Lung (tissue), 16 donors: Measurements from ENCODE around the gene PLEKHO2. TPM values are rescaled to one million over a fixed set of nuclear protein-coding genes. Genes with fewer than 3 reads are reported as not detected.
"Not testable (repeated sequence)": the region's sequence is repeated elsewhere in the genome, so short reads cannot be mapped to it uniquely, and the experiment has no call there.

ENCODE experiments used
- ATAC-seq: fragments of 200-7000 bp; cut with Tn5 transposase; one replicate; pipeline ENCODE4 v1.9.1; 2020; ENCODE audit warnings: moderate number of reproducible peaks; ENCODE audit not compliant: insufficient read depth, low FRiP score
- DNase-seq, 3 donors: peaks; one replicate each; pipeline ENCODE4 v3.0.0-alpha.2; 2013 to 2017
- H3K27ac ChIP-seq, 2 donors: one replicate each; pipeline ENCODE4 v1.5.1; 2013; ENCODE audit warnings: mild to moderate bottlenecking in 2 of 2, moderate library complexity in 2 of 2, control low read depth in 1 of 2, inconsistent platforms in 1 of 2, low read depth in 1 of 2, low read length in 1 of 2
- H3K27me3 ChIP-seq, 3 donors: one replicate each; pipeline ENCODE4 v1.5.1; 2013; ENCODE audit warnings: low read length in 2 of 3; ENCODE audit not compliant: control insufficient read depth in 3 of 3, insufficient read depth in 3 of 3
- H3K36me3 ChIP-seq, 4 donors: one replicate each; pipeline ENCODE4 v1.5.1; 2013; ENCODE audit warnings: low read length in 4 of 4, mild to moderate bottlenecking in 1 of 4, moderate library complexity in 1 of 4; ENCODE audit not compliant: control insufficient read depth in 4 of 4, insufficient read depth in 4 of 4
- H3K4me1 ChIP-seq, 5 donors: one replicate each; pipeline ENCODE4 v1.5.1; 2013; ENCODE audit warnings: low read length in 5 of 5, mild to moderate bottlenecking in 2 of 5, moderate library complexity in 1 of 5; ENCODE audit not compliant: control insufficient read depth in 5 of 5, insufficient read depth in 5 of 5
- H3K4me3 ChIP-seq: one replicate; pipeline ENCODE4 v1.5.1; 2013; ENCODE audit warnings: mild to moderate bottlenecking, control low read depth, moderate library complexity
- H3K9ac ChIP-seq, 2 donors: one replicate each; pipeline ENCODE4 v1.5.1; 2013; ENCODE audit warnings: low read length in 2 of 2, control low read depth in 1 of 2; ENCODE audit not compliant: insufficient read depth in 1 of 2
- H3K9me3 ChIP-seq, 4 donors: one replicate each; pipeline ENCODE4 v1.5.1; 2013; ENCODE audit warnings: low read length in 3 of 4, mild to moderate bottlenecking in 1 of 4, moderate library complexity in 1 of 4; ENCODE audit not compliant: control insufficient read depth in 4 of 4, insufficient read depth in 3 of 4
- CTCF ChIP-seq: IDR thresholded peaks from 2 replicates; pipeline ENCODE4 v1.5.1; 2012; ENCODE audit warnings: mild to moderate bottlenecking; ENCODE audit errors: control extremely low read depth, extremely low read depth
- WGBS, 2 donors: extraction: QIAGEN DNeasy Blood & Tissue Kit; methylation state at CpG; one replicate each; pipeline ENCODE4 v1.1.7; 2013; 5-methylcytosine and 5-hydroxymethylcytosine counted together
- long read RNA-seq, 5 donors: transcript quantifications; one replicate each; lab custom pipeline, GENCODE V29; 2026
- polyA plus RNA-seq, 2 donors: library from polyadenylated mRNA; stranded (reverse); fragments of 200-250 nt; gene quantifications; one replicate each; pipeline ENCODE4 v1.2.1, GENCODE V29; 2013
- total RNA-seq, 2 donors: library from RNA; depleted of rRNA in 1 of 2; stranded (reverse); fragments of >200 nt in 1 of 2; gene quantifications; one replicate each; pipeline ENCODE4 v1.2.1, GENCODE V29; 2014 to 2021
- donor health status: control.
- donor health status: control.
- donor health status: Bipolar disorder and iron deficiency.
- donor health status: healthy.
- donor health status: DM: yes; HTN: yes; CAD: no.

PLEKHO2 gene
- 10 to 100 TPM; 25.6 to 84.1 TPM for total RNA-seq
- 10 to 100 TPM; 36.9 to 75.3 TPM for polyA plus RNA-seq
- long read RNA-seq, donor 1, transcript PLEKHO2-201 (6 exons, 3,720 nt) = major isoform, 7 of 21 reads
- long read RNA-seq, donor 1, partial matches to known transcripts = 14 of 21 reads
- long read RNA-seq, donor 1, other reads (novel, unspliced or antisense) = 0 of 21 reads
- long read RNA-seq, donor 2, transcript PLEKHO2-201 (6 exons, 3,720 nt) = major isoform, 5 of 5 reads
- long read RNA-seq, donor 2, partial matches to known transcripts = 0 of 5 reads
- long read RNA-seq, donor 2, other reads (novel, unspliced or antisense) = 0 of 5 reads
- long read RNA-seq, donor 3, partial matches to known transcripts = 0 of 2 reads
- long read RNA-seq, donor 3, other reads (novel, unspliced or antisense) = 0 of 2 reads
- long read RNA-seq, donor 4, partial matches to known transcripts = 0 of 3 reads
- long read RNA-seq, donor 4, other reads (novel, unspliced or antisense) = 0 of 3 reads
- long read RNA-seq, donor 5, transcript PLEKHO2-201 (6 exons, 3,720 nt) = major isoform, 5 of 10 reads
- long read RNA-seq, donor 5, partial matches to known transcripts = 5 of 10 reads
- long read RNA-seq, donor 5, other reads (novel, unspliced or antisense) = 0 of 10 reads

GRCh38 chr15:64841344-64842095, at the start of gene PLEKHO2:
Gene PLEKHO2 (plus strand): TSS chr15:64841915. CDS start chr15:64842017, 102 bp downstream.
- H3K27me3 ChIP-seq = no peaks in the 10 kb centered on the region
- peaks cover 0 to 4% (median under 1%) of the 10 kb centered on the region in 4 donors for H3K36me3 ChIP-seq
- peak within 1 kb of the TSS; percentile 89 to 96 for H3K27ac ChIP-seq
- WGBS, 2 donors = 0 to 1% methylated on average over 37 to 75 of the region's 75 CpGs
- H3K9me3 ChIP-seq = no peaks in the 10 kb centered on the region
- DNase-seq = peak; percentile 99
- peak; percentile 88 for ATAC-seq
- TF ChIP-seq CTCF = no peak
- H3K9ac ChIP-seq = peak within 1 kb of the TSS; percentile 31 to 91
- H3K4me1 ChIP-seq = peaks cover 0 to 46% (median 19%) of the 10 kb centered on the region in 5 donors
- peak within 1 kb of the TSS; percentile 86 for H3K4me3 ChIP-seq

- Histone ChIP-seq H3K4me1 (peaks cover 0 to 7% (median 0%) of the 10 kb centered on the region in 5 donors), H3K27me3 (no peaks in the 10 kb centered on the region), H3K4me3 (no peak overlapping the region), H3K36me3 (no peaks in the 10 kb centered on the region), H3K27ac (no peak overlapping the region), H3K9me3 (no peaks in the 10 kb centered on the region), H3K9ac (no peak overlapping the region)
- TF ChIP-seq CTCF = no peak
- WGBS, 2 donors = 85 to 92% methylated on average over 3 of the region's 3 CpGs
- no peak for DNase-seq
- no peak for ATAC-seq
These were observed 49.4 kb upstream of the PLEKHO2 start for GRCh38 chr15:64792282-64792681.

GRCh38 chr15:64795299-64795698, 46.4 kb upstream of the PLEKHO2 start:
- not testable (repeated sequence) for H3K4me3 ChIP-seq, H3K9me3 ChIP-seq, H3K27ac ChIP-seq, H3K9ac ChIP-seq, H3K4me1 ChIP-seq, H3K27me3 ChIP-seq, ATAC-seq, DNase-seq, H3K36me3 ChIP-seq
- WGBS, 2 donors = 82 to 86% methylated on average over 6 to 7 of the region's 7 CpGs

- H3K4me1 ChIP-seq, ATAC-seq: not testable (repeated sequence)
- WGBS, 2 donors = 93 to 94% methylated on average over 9 of the region's 9 CpGs
These were observed 45.8 kb upstream of the PLEKHO2 start for GRCh38 chr15:64795921-64796320.

GRCh38 chr15:64798905-64799304, 42.8 kb upstream of the PLEKHO2 start:
- 95 to 96% methylated on average over 15 to 22 of the region's 29 CpGs for WGBS, 2 donors
- H3K36me3 ChIP-seq, H3K27me3 ChIP-seq, H3K9me3 ChIP-seq, H3K27ac ChIP-seq, ATAC-seq, H3K4me3 ChIP-seq, H3K9ac ChIP-seq, DNase-seq: not testable (repeated sequence)
- peaks cover 0 to 11% (median 0%) of the 10 kb centered on the region in 5 donors for H3K4me1 ChIP-seq

More at GRCh38 chr15:64795921-64796320, 45.8 kb upstream of the PLEKHO2 start:
- not testable (repeated sequence) for H3K9me3 ChIP-seq, H3K36me3 ChIP-seq, H3K9ac ChIP-seq, H3K4me3 ChIP-seq, H3K27me3 ChIP-seq, DNase-seq, H3K27ac ChIP-seq
